Neural progenitor cell (in vitro differentiated cells): ENCODE results near the gene POSTN.

ENCODE experiments used
- EZH2 ChIP-seq: fragments of 200-600 bp; sonication (generic); IDR thresholded peaks from 2 replicates; pipeline ENCODE4 v1.6.1; 2017; ENCODE audit warnings: antibody characterized with exemption, mild to moderate bottlenecking, moderate library complexity
- EZH2phosphoT487 ChIP-seq: fragments of 200-600 bp; sonication (generic); IDR thresholded peaks from 2 replicates; pipeline ENCODE4 v1.6.1; 2017; ENCODE audit warnings: antibody characterized with exemption
- TF ChIP-seq, protein P1 (sequence below): fragments of 200-600 bp; sonication (generic); IDR thresholded peaks from 2 replicates; pipeline ENCODE4 v1.5.1; 2017; ENCODE audit warnings: antibody characterized with exemption, mild to moderate bottlenecking

DNA sequence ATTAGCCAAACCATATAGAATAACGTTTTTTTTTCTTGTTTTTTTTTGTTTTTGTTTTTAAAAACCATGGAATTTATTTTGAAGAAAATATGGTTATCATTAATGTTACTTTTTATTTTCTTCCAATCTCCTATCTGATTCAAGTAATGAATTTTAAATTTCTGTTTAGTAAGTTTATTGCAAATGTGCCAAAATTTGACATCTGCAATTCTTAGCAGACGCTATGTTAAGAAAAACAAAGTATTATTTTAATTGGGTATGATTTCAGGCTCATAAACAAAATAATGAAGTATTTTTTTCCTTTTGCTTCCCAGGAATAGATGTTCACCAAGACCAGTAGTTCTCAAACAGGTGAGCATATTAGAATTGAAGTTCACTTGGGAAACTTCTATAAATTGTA is 63.1 kb downstream of the POSTN start:
- TF ChIP-seq, protein P1, sequence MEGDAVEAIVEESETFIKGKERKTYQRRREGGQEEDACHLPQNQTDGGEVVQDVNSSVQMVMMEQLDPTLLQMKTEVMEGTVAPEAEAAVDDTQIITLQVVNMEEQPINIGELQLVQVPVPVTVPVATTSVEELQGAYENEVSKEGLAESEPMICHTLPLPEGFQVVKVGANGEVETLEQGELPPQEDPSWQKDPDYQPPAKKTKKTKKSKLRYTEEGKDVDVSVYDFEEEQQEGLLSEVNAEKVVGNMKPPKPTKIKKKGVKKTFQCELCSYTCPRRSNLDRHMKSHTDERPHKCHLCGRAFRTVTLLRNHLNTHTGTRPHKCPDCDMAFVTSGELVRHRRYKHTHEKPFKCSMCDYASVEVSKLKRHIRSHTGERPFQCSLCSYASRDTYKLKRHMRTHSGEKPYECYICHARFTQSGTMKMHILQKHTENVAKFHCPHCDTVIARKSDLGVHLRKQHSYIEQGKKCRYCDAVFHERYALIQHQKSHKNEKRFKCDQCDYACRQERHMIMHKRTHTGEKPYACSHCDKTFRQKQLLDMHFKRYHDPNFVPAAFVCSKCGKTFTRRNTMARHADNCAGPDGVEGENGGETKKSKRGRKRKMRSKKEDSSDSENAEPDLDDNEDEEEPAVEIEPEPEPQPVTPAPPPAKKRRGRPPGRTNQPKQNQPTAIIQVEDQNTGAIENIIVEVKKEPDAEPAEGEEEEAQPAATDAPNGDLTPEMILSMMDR: no peak
- TF ChIP-seq EZH2phosphoT487: no peak
- TF ChIP-seq EZH2: no peak
